PC-9 (cell line): ENCODE data around the gene MARS2. TPM values are rescaled to one million over a fixed set of nuclear protein-coding genes. Genes with fewer than 3 reads are reported as not detected.
"Not testable (repeated sequence)": the region's sequence is repeated elsewhere in the genome, so short reads cannot be mapped to it uniquely, and the experiment has no call there.

Source experiments
- BruUV-seq: library from RNA; stranded (reverse); fragments of 400-500 nt; replicated peaks from 2 replicates; lab custom pipeline; 2021; lab: Mats Ljungman, UMichigan
- CTCF ChIA-PET: fragments of 300-600 bp; sonication (Branson Sonifier 250); formaldehyde crosslinking; loops from one replicate; lab custom pipeline; 2022; ENCODE audit warnings: antibody characterized with exemption; lab: Charles Lee
- POLR2A ChIA-PET: fragments of 300-600 bp; sonication (Branson Sonifier 250); formaldehyde crosslinking; loops from one replicate; lab custom pipeline; 2022; ENCODE audit warnings: antibody characterized with exemption; ENCODE audit not compliant: unreplicated experiment; lab: Charles Lee
- DNase-seq, 2 experiments: peaks; one replicate each; pipeline versions ENCODE4 v3.0.0 to v3.0.0-alpha.2; 2015 to 2022; ENCODE audit warnings: mixed read lengths in 1 of 2
- H2AFZ ChIP-seq: fragments of 200-600 bp; sonication (generic); 2 replicates; pipeline ENCODE4 v1.8.1; 2017; ENCODE audit warnings: antibody characterized with exemption
- H3F3A ChIP-seq: fragments of 200-600 bp; sonication (generic); 2 replicates; pipeline ENCODE4 v1.8.1; 2017; ENCODE audit warnings: antibody characterized with exemption, mild to moderate bottlenecking, low read depth; ENCODE audit not compliant: insufficient read depth
- H3K27ac ChIP-seq: fragments of 200-600 bp; sonication (generic); 2 replicates; pipeline ENCODE4 v1.6.1; 2016; ENCODE audit warnings: mixed run types
- H3K27me3 ChIP-seq: fragments of 200-600 bp; sonication (generic); 2 replicates; pipeline ENCODE4 v1.6.1; 2016; ENCODE audit warnings: low read depth, mixed run types; ENCODE audit not compliant: insufficient read depth
- H3K36me3 ChIP-seq: fragments of 200-600 bp; sonication (generic); 2 replicates; pipeline ENCODE4 v1.6.1; 2016; ENCODE audit warnings: low read depth, mixed run types
- H3K4me1 ChIP-seq: fragments of 200-600 bp; sonication (generic); replicated peaks from 2 replicates; pipeline ENCODE4 v1.6.1; 2016; ENCODE audit warnings: mixed run types; ENCODE audit not compliant: insufficient read depth
- H3K4me2 ChIP-seq: fragments of 200-600 bp; sonication (generic); 2 replicates; pipeline ENCODE4 v1.6.1; 2017; ENCODE audit warnings: mixed run types
- H3K4me3 ChIP-seq: fragments of 200-600 bp; sonication (generic); 2 replicates; pipeline ENCODE4 v1.6.1; 2016; ENCODE audit warnings: mixed run types
- H3K79me2 ChIP-seq: fragments of 200-600 bp; sonication (generic); 2 replicates; pipeline ENCODE4 v1.6.1; 2017; ENCODE audit warnings: low read depth, mixed run types
- H3K9me2 ChIP-seq: fragments of 200-600 bp; sonication (generic); 2 replicates; pipeline ENCODE4 v1.8.1; 2017; ENCODE audit warnings: mild to moderate bottlenecking; ENCODE audit not compliant: insufficient read depth
- H3K9me3 ChIP-seq: fragments of 200-600 bp; sonication (generic); 2 replicates; pipeline ENCODE4 v1.8.1; 2016; ENCODE audit warnings: low read depth; ENCODE audit not compliant: insufficient read depth
- H4K20me1 ChIP-seq: fragments of 200-600 bp; sonication (generic); 2 replicates; pipeline ENCODE4 v1.8.1; 2017; ENCODE audit not compliant: insufficient read depth
- CTCF ChIP-seq: fragments of 200-600 bp; sonication (generic); conservative IDR thresholded peaks from 2 replicates; pipeline ENCODE4 v1.6.1; 2017; ENCODE audit warnings: mixed run types, antibody characterized with exemption, mild to moderate bottlenecking, moderate library complexity
- EZH2 ChIP-seq: fragments of 200-600 bp; sonication (generic); IDR thresholded peaks from 2 replicates; pipeline ENCODE4 v1.8.0; 2017; ENCODE audit warnings: antibody characterized with exemption, low read depth
- intact Hi-C: fragments of 100-400 bp; cut with micrococcal nuclease; formaldehyde crosslinking; loops from one replicate; pipeline ENCODE4 v1.10.0; 2022; ENCODE audit not compliant: unreplicated experiment
- total RNA-seq: library from RNA; stranded (reverse); gene quantifications from 2 replicates; pipeline ENCODE4 v1.2.3, GENCODE V29; 2021

The MARS2 gene
- total RNA-seq, 1 experiment from 2014 or later: 5.1 TPM

GRCh38 chr2:197675711-197676188 is 29.4 kb upstream of the MARS2 start:
- H4K20me1 ChIP-seq: no peaks in the 10 kb centered on the region
- H3K4me1 ChIP-seq: no peaks in the 10 kb centered on the region
- H3K4me2 ChIP-seq: no peak overlapping the region
- no peak for DNase-seq
- no peaks in the 10 kb centered on the region for H3K9me3 ChIP-seq
- TF ChIP-seq CTCF (no peak), EZH2 (no peak)
- H3F3A ChIP-seq: no peaks in the 10 kb centered on the region
- no peaks in the 10 kb centered on the region for H3K36me3 ChIP-seq
- no peaks in the 10 kb centered on the region for H3K27me3 ChIP-seq
- no peaks in the 10 kb centered on the region for H3K9me2 ChIP-seq
- intact Hi-C loops: no loop called here
- no peak overlapping the region for H2AFZ ChIP-seq
- H3K79me2 ChIP-seq: no peaks in the 10 kb centered on the region
- CTCF ChIA-PET: no interaction called here
- POLR2A ChIA-PET: no interaction called here
- H3K27ac ChIP-seq: no peak overlapping the region
- no peak overlapping the region for H3K4me3 ChIP-seq
- no TSS peak for BruUV-seq

DNA sequence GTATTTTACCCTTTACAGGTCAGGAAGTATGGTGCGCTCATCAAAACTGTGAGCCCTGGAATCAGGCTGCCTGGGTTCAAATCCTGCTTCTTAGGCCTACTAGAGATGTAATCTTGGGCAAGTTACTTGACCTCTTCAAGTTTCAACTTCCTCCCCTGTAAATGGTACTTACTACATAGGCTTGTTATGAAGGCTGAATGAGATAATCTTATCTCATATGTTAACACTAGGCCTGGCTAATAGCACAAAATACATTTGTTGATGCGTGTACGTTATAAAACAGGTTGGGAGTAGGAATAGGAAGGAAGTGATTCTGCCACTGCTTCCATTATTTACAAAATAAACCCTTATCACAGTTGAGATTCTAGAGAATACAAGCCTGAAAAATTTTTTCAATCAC is 28.1 kb upstream of the MARS2 start:
- Histone ChIP-seq H3F3A (no peaks in the 10 kb centered on the region), H3K4me2 (no peak overlapping the region), H3K36me3 (no peaks in the 10 kb centered on the region), H3K4me1 (no peaks in the 10 kb centered on the region), H3K9me2 (no peaks in the 10 kb centered on the region), H2AFZ (no peak overlapping the region), H3K4me3 (no peak overlapping the region), H4K20me1 (no peaks in the 10 kb centered on the region), H3K27ac (no peak overlapping the region), H3K27me3 (no peaks in the 10 kb centered on the region), H3K79me2 (no peaks in the 10 kb centered on the region), H3K9me3 (no peaks in the 10 kb centered on the region)
- CTCF ChIA-PET: no interaction called here
- intact Hi-C loops: no loop called here
- no peak for TF ChIP-seq CTCF
- no peak for TF ChIP-seq EZH2
- no TSS peak for BruUV-seq
- POLR2A ChIA-PET: no interaction called here
- no peak for DNase-seq

- Histone ChIP-seq H3K4me3 (no peak overlapping the region), H3K79me2 (no peaks in the 10 kb centered on the region), H3K4me2 (no peak overlapping the region), H3F3A (no peaks in the 10 kb centered on the region), H4K20me1 (no peaks in the 10 kb centered on the region), H3K9me3 (no peaks in the 10 kb centered on the region), H3K27me3 (no peaks in the 10 kb centered on the region), H3K4me1 (no peaks in the 10 kb centered on the region), H3K9me2 (no peaks in the 10 kb centered on the region), H3K36me3 (no peaks in the 10 kb centered on the region), H2AFZ (no peak overlapping the region), H3K27ac (no peak overlapping the region)
- DNase-seq: no peak
- BruUV-seq: no TSS peak
- CTCF ChIA-PET: no interaction called here
- intact Hi-C loops: no loop called here
- POLR2A ChIA-PET: no interaction called here
- TF ChIP-seq EZH2: no peak
- no peak for TF ChIP-seq CTCF
These were observed 27.7 kb upstream of the MARS2 start for GRCh38 chr2:197677483-197677882.

DNA sequence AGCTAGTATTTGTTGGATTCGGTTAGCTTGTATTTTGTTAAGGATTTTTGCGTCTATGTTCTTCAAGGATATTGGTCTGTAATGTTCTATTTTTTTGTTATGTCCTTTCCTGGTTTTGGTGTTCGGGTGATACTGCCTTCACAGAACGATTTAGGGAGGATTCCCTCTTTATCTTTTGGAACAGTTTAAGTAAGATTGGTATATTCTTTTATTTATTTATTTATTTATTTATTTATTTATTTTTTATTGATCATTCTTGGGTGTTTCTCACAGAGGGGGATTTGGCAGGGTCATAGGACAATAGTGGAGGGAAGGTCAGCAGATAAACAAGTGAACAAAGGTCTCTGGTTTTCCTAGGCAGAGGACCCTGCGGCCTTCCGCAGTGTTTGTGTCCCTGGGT is 10.0 kb upstream of the MARS2 start:
- H3K4me3 ChIP-seq, H4K20me1 ChIP-seq, H3F3A ChIP-seq, H2AFZ ChIP-seq, H3K4me1 ChIP-seq, DNase-seq, H3K4me2 ChIP-seq, CTCF ChIA-PET, H3K27ac ChIP-seq, BruUV-seq, H3K9me2 ChIP-seq, H3K36me3 ChIP-seq, POLR2A ChIA-PET, H3K79me2 ChIP-seq, H3K9me3 ChIP-seq, H3K27me3 ChIP-seq: not testable (repeated sequence)
- intact Hi-C loops: loop anchor here (5.0 kb wide), 1 partner anchor 172 kb away; no protein-coding TSS in a partner anchor

- H3K9me2 ChIP-seq, BruUV-seq, H3K4me1 ChIP-seq, H3K4me3 ChIP-seq, H3F3A ChIP-seq, H3K79me2 ChIP-seq, H3K9me3 ChIP-seq, H2AFZ ChIP-seq, H3K4me2 ChIP-seq, H3K27me3 ChIP-seq, DNase-seq, H4K20me1 ChIP-seq, POLR2A ChIA-PET, CTCF ChIA-PET, H3K27ac ChIP-seq, H3K36me3 ChIP-seq: not testable (repeated sequence)
- intact Hi-C loops: loop anchor here (5.0 kb wide), 1 partner anchor 171 kb away; no protein-coding TSS in a partner anchor
These were observed 9.2 kb upstream of the MARS2 start for GRCh38 chr2:197695971-197696370.
